HG03103 (cell line): ENCODE results near the gene LILRB3.
"Not testable (repeated sequence)": the region's sequence is repeated elsewhere in the genome, so short reads cannot be mapped to it uniquely, and the experiment has no call there.

Experiments
- ATAC-seq: cut with Tn5 transposase; IDR thresholded peaks from one replicate; pipeline ENCODE4 v1.9.1; 2021; ENCODE audit warnings: low read depth; ENCODE audit not compliant: unreplicated experiment

Gene LILRB3

GRCh38 chr19:54214217-54214616 is 8.6 kb downstream of the LILRB3 start:
- ATAC-seq, result not testable (repeated sequence)

GRCh38 chr19:54211235-54211634 is 11.6 kb downstream of the LILRB3 start:
- no peak for ATAC-seq

- no peak for ATAC-seq
Measured at GRCh38 chr19:54209811-54210494, 12.9 kb downstream of the LILRB3 start.

- ATAC-seq, result no peak
Measured at GRCh38 chr19:54209058-54209810, 13.6 kb downstream of the LILRB3 start.

- no peak for ATAC-seq
Measured at GRCh38 chr19:54208784-54209057, 14.1 kb downstream of the LILRB3 start.

GRCh38 chr19:54207983-54208783 is 14.6 kb downstream of the LILRB3 start:
- no peak for ATAC-seq

GRCh38 chr19:54207676-54207982 is 15.2 kb downstream of the LILRB3 start:
- no peak for ATAC-seq

GRCh38 chr19:54207193-54207592 is 15.6 kb downstream of the LILRB3 start:
- ATAC-seq, result not testable (repeated sequence)

GRCh38 chr19:54206831-54207177 is 16.0 kb downstream of the LILRB3 start:
- no peak for ATAC-seq

- no peak for ATAC-seq
Measured at GRCh38 chr19:54206030-54206830, 16.6 kb downstream of the LILRB3 start.

- ATAC-seq, result no peak
Measured at GRCh38 chr19:54204767-54205468, 17.9 kb downstream of the LILRB3 start.

- no peak for ATAC-seq
Measured at GRCh38 chr19:54203151-54203611, 19.6 kb downstream of the LILRB3 start.

- ATAC-seq, result no peak
Measured at GRCh38 chr19:54201980-54202379, 20.8 kb downstream of the LILRB3 start.

GRCh38 chr19:54201172-54201701 is 21.6 kb downstream of the LILRB3 start:
- no peak for ATAC-seq

- no peak for ATAC-seq
Measured at GRCh38 chr19:54199401-54199800, 23.4 kb downstream of the LILRB3 start.

- ATAC-seq, result no peak
Measured at GRCh38 chr19:54197121-54197520, 25.7 kb downstream of the LILRB3 start.

GRCh38 chr19:54196536-54196935 is 26.3 kb downstream of the LILRB3 start:
- ATAC-seq, result no peak

- ATAC-seq, result not testable (repeated sequence)
Measured at GRCh38 chr19:54194463-54194862, 28.3 kb downstream of the LILRB3 start.

- ATAC-seq, result no peak
Measured at GRCh38 chr19:54193011-54193410, 29.8 kb downstream of the LILRB3 start.
